ENCODE measurements around the gene PTPRK. TPM values are rescaled to one million over a fixed set of nuclear protein-coding genes. Genes with fewer than 3 reads are reported as not detected.
"Not testable (repeated sequence)": the region's sequence is repeated elsewhere in the genome, so short reads cannot be mapped to it uniquely, and the experiment has no call there.

The PTPRK gene
- total RNA-seq, 2 donors from 2014 or later = 33.7 to 36.0 TPM

- Histone ChIP-seq H3K4me1 (ENCODE audit: control insufficient read depth in 1 of 2, low read depth in 2 of 2) (no peaks in the 10 kb centered on the region), H3K9me3 (peaks cover 6% of the 10 kb centered on the region), H3K27me3 (replicated peaks; ENCODE audit: insufficient read depth) (no peaks in the 10 kb centered on the region), H3K36me3 (no peaks in the 10 kb centered on the region), H3K4me3 (no peak overlapping the region), H3K27ac (no peak overlapping the region)
- ATAC-seq (ENCODE audit: insufficient number of reproducible peaks, low FRiP score, low read depth) (no peak), DNase-seq (ENCODE audit: low spot score) (no peak)
- no peak for TF ChIP-seq CTCF (IDR thresholded peaks at IDR 0.05)
Measured at GRCh38 chr6:127933852-127934840, 586.3 kb downstream of the PTPRK start.

- DNase-seq (ENCODE audit: low spot score) (no peak), ATAC-seq (ENCODE audit: insufficient number of reproducible peaks, low FRiP score, low read depth) (no peak)
- H3K27ac ChIP-seq = no peak overlapping the region
- H3K4me3 ChIP-seq = no peak overlapping the region
- no peak for TF ChIP-seq CTCF (IDR thresholded peaks at IDR 0.05)
- H3K9me3 ChIP-seq = peaks cover 6% of the 10 kb centered on the region
- H3K27me3 ChIP-seq (replicated peaks; ENCODE audit: insufficient read depth) = no peaks in the 10 kb centered on the region
- H3K4me1 ChIP-seq (ENCODE audit: control insufficient read depth in 1 of 2, low read depth in 2 of 2) = no peaks in the 10 kb centered on the region
- no peaks in the 10 kb centered on the region for H3K36me3 ChIP-seq
Measured at GRCh38 chr6:127933137-127933536, 587.3 kb downstream of the PTPRK start.

GRCh38 chr6:127932708-127933107 lies 587.7 kb downstream of the PTPRK start:
- no peaks in the 10 kb centered on the region for H3K36me3 ChIP-seq
- H3K4me3 ChIP-seq = no peak overlapping the region
- H3K4me1 ChIP-seq (ENCODE audit: control insufficient read depth in 1 of 2, low read depth in 2 of 2) = no peaks in the 10 kb centered on the region
- no peaks in the 10 kb centered on the region for H3K27me3 ChIP-seq (replicated peaks; ENCODE audit: insufficient read depth)
- no peak for DNase-seq (ENCODE audit: low spot score)
- H3K27ac ChIP-seq = no peak overlapping the region
- no peak for ATAC-seq (ENCODE audit: insufficient number of reproducible peaks, low FRiP score, low read depth)
- H3K9me3 ChIP-seq = peaks cover 6% of the 10 kb centered on the region
- no peak for TF ChIP-seq CTCF (IDR thresholded peaks at IDR 0.05)

- H3K9me3 ChIP-seq; H3K4me3 ChIP-seq; H3K36me3 ChIP-seq; DNase-seq (ENCODE audit: low spot score); H3K4me1 ChIP-seq (ENCODE audit: control insufficient read depth in 1 of 2, low read depth in 2 of 2); ATAC-seq (ENCODE audit: insufficient number of reproducible peaks, low FRiP score, low read depth); H3K27ac ChIP-seq; H3K27me3 ChIP-seq (replicated peaks; ENCODE audit: insufficient read depth): not testable (repeated sequence)
Measured at GRCh38 chr6:127926441-127926840, 594.0 kb downstream of the PTPRK start.

- no peaks in the 10 kb centered on the region for H3K27me3 ChIP-seq (replicated peaks; ENCODE audit: insufficient read depth)
- DNase-seq (ENCODE audit: low spot score) (no peak), ATAC-seq (ENCODE audit: insufficient number of reproducible peaks, low FRiP score, low read depth) (no peak)
- no peaks in the 10 kb centered on the region for H3K4me1 ChIP-seq (ENCODE audit: control insufficient read depth in 1 of 2, low read depth in 2 of 2)
- H3K9me3 ChIP-seq = no peaks in the 10 kb centered on the region
- H3K36me3 ChIP-seq = no peaks in the 10 kb centered on the region
- TF ChIP-seq CTCF (IDR thresholded peaks at IDR 0.05) = no peak
- H3K4me3 ChIP-seq = no peak overlapping the region
- no peak overlapping the region for H3K27ac ChIP-seq
Measured at GRCh38 chr6:127924440-127924839, 596.0 kb downstream of the PTPRK start.

Data from thoracic aorta (tissue), 2 donors.